Esophagus squamous epithelium (tissue), 5 donors: ENCODE measurements around the gene RBMS3. TPM values are rescaled to one million over a fixed set of nuclear protein-coding genes. Genes with fewer than 3 reads are reported as not detected.

ENCODE experiments used
- DNase-seq: peaks from one replicate; lab custom pipeline; 2025; lab: John Stamatoyannopoulos, UW
- H3K27ac ChIP-seq, 4 donors: fragments of 200-600 bp; sonication (generic); one replicate each; pipeline ENCODE4 v1.5.1; 2016 to 2019; ENCODE audit warnings: mild to moderate bottlenecking in 1 of 4
- H3K27me3 ChIP-seq, 4 donors: fragments of 200-600 bp; sonication (generic); 1 replicate in 3 of 4; 2 replicates in 1 of 4; pipeline versions ENCODE4 v1.5.1 to v1.6.0; 2017 to 2021; ENCODE audit warnings: antibody characterized with exemption in 1 of 4
- H3K36me3 ChIP-seq, 3 donors: fragments of 200-600 bp; sonication (generic); one replicate each; pipeline ENCODE4 v1.5.1; 2016 to 2019
- H3K4me1 ChIP-seq, 3 donors: fragments of 200-600 bp; sonication (generic); one replicate each; pipeline ENCODE4 v1.5.1; 2017 to 2019
- H3K4me3 ChIP-seq, 4 donors: fragments of 200-600 bp; sonication (generic); 1 replicate in 3 of 4; 2 replicates in 1 of 4; pipeline ENCODE4 v1.5.1; 2016 to 2019; ENCODE audit warnings: mild to moderate bottlenecking in 2 of 4, moderate library complexity in 1 of 4
- H3K9me3 ChIP-seq, 3 donors: fragments of 200-600 bp; sonication (generic); one replicate each; pipeline ENCODE4 v1.5.1; 2016 to 2019
- CTCF ChIP-seq, 6 experiments: fragments of 450-650 bp in 4 of 6; fragments of 200-600 bp in 2 of 6; sonication (generic) in 2 of 6; IDR thresholded peaks; one replicate each; pipeline ENCODE4 v1.5.1; 2016 to 2019; ENCODE audit warnings: antibody characterized with exemption in 6 of 6, mild to moderate bottlenecking in 4 of 6, moderate library complexity in 4 of 6
- POLR2A ChIP-seq, 4 donors: fragments of 450-650 bp; IDR thresholded peaks; one replicate each; pipeline ENCODE4 v1.6.1; 2017; ENCODE audit warnings: antibody characterized with exemption in 4 of 4, mild to moderate bottlenecking in 4 of 4, moderate library complexity in 3 of 4
- WGBS, 2 donors: methylation state at CpG; one replicate each; pipeline ENCODE4 v1.1.5; 2018; 5-methylcytosine and 5-hydroxymethylcytosine counted together
- intact Hi-C: fragments of 100-400 bp; cut with DNase I; formaldehyde crosslinking; loops from one replicate; pipeline ENCODE4 v1.15.0; 2022
- total RNA-seq, 4 donors: library from RNA; depleted of rRNA; stranded (reverse); fragments of >200 nt; gene quantifications; one replicate each; pipeline ENCODE4 v1.1.0, GENCODE V29; 2016
- donor health status: DM: yes; HTN: yes; CAD: no.

The RBMS3 gene
- total RNA-seq, 4 donors from 2014 or later, result 0.57 to 35.7 (median 6.1) TPM

- TF ChIP-seq POLR2A (IDR thresholded peaks at IDR 0.05) (no peak), CTCF (IDR thresholded peaks at IDR 0.05) (no peak)
- Histone ChIP-seq H3K27ac (no peak overlapping the region), H3K9me3 (no peaks in the 10 kb centered on the region), H3K27me3 (no peaks in the 10 kb centered on the region), H3K36me3 (no peaks in the 10 kb centered on the region), H3K4me3 (no peak overlapping the region), H3K4me1 (no peaks in the 10 kb centered on the region)
- intact Hi-C loops, result no loop called here
- 80 to 86% methylated on average over 3 of the region's 3 CpGs for WGBS, 2 donors
- DNase-seq, result no peak
These were observed 327.8 kb downstream of the RBMS3 start for GRCh38 chr3:29608414-29609327.

- TF ChIP-seq CTCF (IDR thresholded peaks at IDR 0.05) (no peak), POLR2A (IDR thresholded peaks at IDR 0.05) (no peak)
- Histone ChIP-seq H3K9me3 (no peaks in the 10 kb centered on the region), H3K27me3 (no peaks in the 10 kb centered on the region), H3K27ac (no peak overlapping the region), H3K4me3 (no peak overlapping the region), H3K4me1 (no peaks in the 10 kb centered on the region), H3K36me3 (no peaks in the 10 kb centered on the region)
- intact Hi-C loops, result no loop called here
- no peak for DNase-seq
These were observed 328.5 kb downstream of the RBMS3 start for GRCh38 chr3:29609328-29609811.

DNA sequence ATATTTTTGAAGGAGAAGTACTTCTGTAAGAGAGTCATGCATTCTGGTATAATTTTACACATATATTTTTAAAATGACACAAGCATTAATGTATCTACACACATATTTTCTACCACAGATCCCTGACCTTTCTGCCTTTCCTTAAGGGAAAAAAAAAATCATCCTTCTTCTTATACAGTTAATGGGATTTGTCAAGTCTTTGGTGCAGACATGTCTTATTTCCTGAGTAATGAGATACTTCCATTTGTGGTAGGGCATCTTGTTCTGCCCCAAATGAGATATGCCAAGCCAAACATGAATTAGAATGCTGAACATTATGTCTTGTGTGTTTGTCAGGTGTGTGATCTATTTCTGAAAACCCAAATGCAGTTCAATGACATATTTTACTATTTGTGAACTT, 329.9 kb downstream of the RBMS3 start:
- Histone ChIP-seq H3K4me1 (no peaks in the 10 kb centered on the region), H3K36me3 (no peaks in the 10 kb centered on the region), H3K9me3 (no peaks in the 10 kb centered on the region), H3K27me3 (no peaks in the 10 kb centered on the region), H3K27ac (no peak overlapping the region), H3K4me3 (no peak overlapping the region)
- TF ChIP-seq POLR2A (IDR thresholded peaks at IDR 0.05) (no peak), CTCF (IDR thresholded peaks at IDR 0.05) (no peak)
- intact Hi-C loops, result no loop called here
- DNase-seq, result no peak

- intact Hi-C loops, result no loop called here
- WGBS, 2 donors, result 49 to 58% methylated on average over 4 of the region's 4 CpGs
- DNase-seq, result no peak
These were observed 330.4 kb downstream of the RBMS3 start for GRCh38 chr3:29611252-29611651.

More at GRCh38 chr3:29611252-29611651, 330.4 kb downstream of the RBMS3 start:
- Histone ChIP-seq H3K4me3 (no peak overlapping the region), H3K27me3 (no peaks in the 10 kb centered on the region), H3K4me1 (no peaks in the 10 kb centered on the region), H3K27ac (no peak overlapping the region), H3K9me3 (no peaks in the 10 kb centered on the region), H3K36me3 (no peaks in the 10 kb centered on the region)
- TF ChIP-seq POLR2A (IDR thresholded peaks at IDR 0.05) (no peak), CTCF (IDR thresholded peaks at IDR 0.05) (no peak)
